GM12891 (cell line): ENCODE data around the gene ANP32D.

Experiments
- POLR2A ChIP-seq: IDR thresholded peaks from 2 replicates; pipeline ENCODE4 v1.6.1; 2011; ENCODE audit warnings: low read depth, low read length, control low read depth
- POLR2AphosphoS5 ChIP-seq: IDR thresholded peaks from 2 replicates; pipeline ENCODE4 v1.6.1; 2011; ENCODE audit warnings: low read depth, low read length, control low read depth
- TAF1 ChIP-seq: IDR thresholded peaks from 2 replicates; pipeline ENCODE4 v1.6.1; 2011; ENCODE audit warnings: low read depth, low read length, control low read depth

GRCh38 chr12:48442179-48442847, 30.0 kb upstream of the ANP32D start:
- TF ChIP-seq POLR2A (no peak), POLR2AphosphoS5 (no peak), TAF1 (no peak)
